ENCODE measurements around the gene ANO9.

Gene ANO9

GRCh38 chr11:418343-419247 is 23.2 kb downstream of the ANO9 start:
- no peak for DNase-seq (ENCODE audit: low read depth, low spot score)
- TF ChIP-seq, protein P1, sequence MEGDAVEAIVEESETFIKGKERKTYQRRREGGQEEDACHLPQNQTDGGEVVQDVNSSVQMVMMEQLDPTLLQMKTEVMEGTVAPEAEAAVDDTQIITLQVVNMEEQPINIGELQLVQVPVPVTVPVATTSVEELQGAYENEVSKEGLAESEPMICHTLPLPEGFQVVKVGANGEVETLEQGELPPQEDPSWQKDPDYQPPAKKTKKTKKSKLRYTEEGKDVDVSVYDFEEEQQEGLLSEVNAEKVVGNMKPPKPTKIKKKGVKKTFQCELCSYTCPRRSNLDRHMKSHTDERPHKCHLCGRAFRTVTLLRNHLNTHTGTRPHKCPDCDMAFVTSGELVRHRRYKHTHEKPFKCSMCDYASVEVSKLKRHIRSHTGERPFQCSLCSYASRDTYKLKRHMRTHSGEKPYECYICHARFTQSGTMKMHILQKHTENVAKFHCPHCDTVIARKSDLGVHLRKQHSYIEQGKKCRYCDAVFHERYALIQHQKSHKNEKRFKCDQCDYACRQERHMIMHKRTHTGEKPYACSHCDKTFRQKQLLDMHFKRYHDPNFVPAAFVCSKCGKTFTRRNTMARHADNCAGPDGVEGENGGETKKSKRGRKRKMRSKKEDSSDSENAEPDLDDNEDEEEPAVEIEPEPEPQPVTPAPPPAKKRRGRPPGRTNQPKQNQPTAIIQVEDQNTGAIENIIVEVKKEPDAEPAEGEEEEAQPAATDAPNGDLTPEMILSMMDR (IDR thresholded peaks at IDR 0.05; ENCODE audit: low read depth, low read length), result no peak
- no peak overlapping the region for H3K4me3 ChIP-seq (ENCODE audit: low read depth, low read length)
- in situ Hi-C loops (cut with HindIII; ENCODE audit: low sequenced_read_pairs), result no loop called here

- in situ Hi-C loops (cut with HindIII; ENCODE audit: low sequenced_read_pairs), result no loop called here
- TF ChIP-seq, protein P1 (IDR thresholded peaks at IDR 0.05; ENCODE audit: low read depth, low read length), result no peak
- DNase-seq (ENCODE audit: low read depth, low spot score), result no peak
- no peak overlapping the region for H3K4me3 ChIP-seq (ENCODE audit: low read depth, low read length)
Observed at GRCh38 chr11:417652-418342, 24.0 kb downstream of the ANO9 start.

- DNase-seq (ENCODE audit: low read depth, low spot score), result no peak
- TF ChIP-seq, protein P1 (IDR thresholded peaks at IDR 0.05; ENCODE audit: low read depth, low read length), result no peak
- peak overlapping the region; percentile 29 for H3K4me3 ChIP-seq (ENCODE audit: low read depth, low read length)
- in situ Hi-C loops (cut with HindIII; ENCODE audit: low sequenced_read_pairs), result no loop called here
Observed at GRCh38 chr11:416757-417621, 24.8 kb downstream of the ANO9 start.

- in situ Hi-C loops (cut with HindIII; ENCODE audit: low sequenced_read_pairs), result no loop called here
- DNase-seq (ENCODE audit: low read depth, low spot score), result no peak
- TF ChIP-seq, protein P1 (IDR thresholded peaks at IDR 0.05; ENCODE audit: low read depth, low read length), result no peak
- H3K4me3 ChIP-seq (ENCODE audit: low read depth, low read length), result peak overlapping the region; percentile 29
Observed at GRCh38 chr11:416051-416756, 25.6 kb downstream of the ANO9 start.

DNA sequence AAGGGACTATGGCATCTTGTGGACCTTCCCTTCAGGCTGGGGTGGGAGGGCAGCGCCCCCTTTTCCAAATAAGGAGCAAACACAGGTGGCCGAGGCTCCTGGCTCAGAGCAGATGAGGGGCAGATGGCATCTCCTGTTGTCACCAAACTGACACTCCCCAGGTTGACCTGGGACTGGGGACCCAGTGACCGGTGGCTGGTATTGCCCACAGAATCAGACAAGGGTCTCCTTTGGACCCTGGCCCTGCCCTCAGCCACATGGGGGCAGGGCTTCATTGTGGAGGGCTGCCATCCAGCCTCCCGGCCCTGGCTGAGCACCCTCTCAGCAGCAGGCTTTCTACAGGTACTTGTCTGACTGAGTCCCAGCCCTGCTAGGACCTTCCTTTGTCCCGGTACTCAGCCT is 26.2 kb downstream of the ANO9 start:
- H3K4me3 ChIP-seq (ENCODE audit: low read depth, low read length), result no peak overlapping the region

More for the DNA sequence above, 26.2 kb downstream of the ANO9 start:
- no peak for DNase-seq (ENCODE audit: low read depth, low spot score)
- TF ChIP-seq, protein P1 (IDR thresholded peaks at IDR 0.05; ENCODE audit: low read depth, low read length), result no peak
- in situ Hi-C loops (cut with HindIII; ENCODE audit: low sequenced_read_pairs), result no loop called here

Data from astrocyte of the spinal cord (primary cell).